Activated CD4-positive, alpha-beta memory T cell treated with anti-CD3 and anti-CD28 coated beads, Interleukin-2, amount 10 ng/mL, durations not matched to agents 7 days and 5 days (primary cell): ENCODE data around the gene EPHB1. TPM values are rescaled to one million over a fixed set of nuclear protein-coding genes. Genes with fewer than 3 reads are reported as not detected.
A peak's percentile ranks its signal among the peaks of the same experiment; 100 is the strongest.

Source experiments
- CTCF ChIA-PET: fragments of 350-600 bp; sonication (Branson Sonifier 250); formaldehyde crosslinking; loops from one replicate; lab custom pipeline; 2021; ENCODE audit warnings: antibody characterized with exemption, inconsistent platforms; lab: Charles Lee
- POLR2A ChIA-PET: fragments of 350-600 bp; sonication (Branson Sonifier 250); formaldehyde crosslinking; loops from one replicate; lab custom pipeline; 2021; ENCODE audit warnings: antibody characterized with exemption; lab: Charles Lee
- DNase-seq: peaks from one replicate; pipeline ENCODE4 v3.0.0-alpha.2; 2020
- H3K27ac Mint-ChIP-seq: one replicate; pipeline ENCODE4 v1.8.0; 2021; ENCODE audit warnings: mild to moderate bottlenecking, mixed read lengths
- H3K27me3 Mint-ChIP-seq: one replicate; pipeline ENCODE4 v1.8.0; 2021; ENCODE audit warnings: mixed read lengths
- H3K36me3 Mint-ChIP-seq: one replicate; pipeline ENCODE4 v1.8.0; 2021; ENCODE audit warnings: low read depth, mixed read lengths
- H3K4me1 Mint-ChIP-seq: one replicate; pipeline ENCODE4 v1.8.0; 2021; ENCODE audit warnings: mixed read lengths
- H3K4me3 Mint-ChIP-seq: one replicate; pipeline ENCODE4 v1.8.0; 2021; ENCODE audit warnings: mild to moderate bottlenecking, mixed read lengths
- H3K9me3 Mint-ChIP-seq: one replicate; pipeline ENCODE4 v1.8.0; 2021; ENCODE audit warnings: mixed read lengths
- total RNA-seq, 2 experiments: library from RNA; stranded (reverse); gene quantifications; one replicate each; pipeline ENCODE4 v1.2.3, GENCODE V29; 2021

The EPHB1 gene
- total RNA-seq, 2 experiments from 2014 or later: 0.80 to 1.2 TPM

DNA sequence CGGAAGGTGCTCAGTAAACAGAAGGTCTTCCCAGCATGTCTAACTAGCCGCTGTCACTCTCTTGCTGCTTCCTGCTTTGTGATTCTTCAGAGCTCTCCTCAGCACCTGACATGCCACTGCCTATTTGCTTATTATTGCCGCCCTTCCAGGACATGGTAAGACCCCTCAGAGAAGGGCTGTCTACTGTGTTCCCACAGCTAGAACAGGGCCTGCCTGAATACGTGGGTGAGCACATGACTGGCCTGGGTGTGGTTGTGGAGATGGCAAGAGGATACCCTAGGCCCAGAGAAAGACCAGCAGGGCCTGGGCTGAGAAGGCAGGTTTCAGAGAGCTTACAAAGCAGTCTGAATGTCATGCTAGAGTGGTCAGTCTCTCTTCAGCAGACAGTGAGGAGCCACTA lies 2.4 kb upstream of the EPHB1 start:
- Mint-ChIP-seq H3K27ac (no peak overlapping the region), H3K4me1 (peaks cover 13% of the 10 kb centered on the region), H3K4me3 (no peak overlapping the region), H3K9me3 (no peaks in the 10 kb centered on the region), H3K27me3 (peaks cover 59% of the 10 kb centered on the region), H3K36me3 (no peaks in the 10 kb centered on the region)
- no peak for DNase-seq
- POLR2A ChIA-PET: no interaction called here
- CTCF ChIA-PET: no interaction called here

- peaks cover 15% of the 10 kb centered on the region for H3K4me1 Mint-ChIP-seq
- H3K36me3 Mint-ChIP-seq: no peaks in the 10 kb centered on the region
- no peak for DNase-seq
- no peak overlapping the region for H3K4me3 Mint-ChIP-seq
- peaks cover 64% of the 10 kb centered on the region for H3K27me3 Mint-ChIP-seq
- POLR2A ChIA-PET: interaction anchor here (1.6 kb wide), 1 partner anchor 18 kb away, joined by 3 read pairs; no protein-coding TSS in a partner anchor
- no peak overlapping the region for H3K27ac Mint-ChIP-seq
- CTCF ChIA-PET: interaction anchor here (1.8 to 2.3 kb wide), 5 partner anchors 45 to 1249 kb away, joined by 5 to 43 read pairs (median 8); no protein-coding TSS in a partner anchor
- H3K9me3 Mint-ChIP-seq: no peaks in the 10 kb centered on the region
Observed at GRCh38 chr3:134793562-134793961, 1.5 kb upstream of the EPHB1 start.

GRCh38 chr3:134794323-134794722 lies 737 bp upstream of the EPHB1 start:
- Mint-ChIP-seq H3K27me3 (peaks cover 66% of the 10 kb centered on the region), H3K36me3 (no peaks in the 10 kb centered on the region), H3K27ac (no peak overlapping the region), H3K4me3 (no peak overlapping the region), H3K4me1 (peaks cover 15% of the 10 kb centered on the region), H3K9me3 (no peaks in the 10 kb centered on the region)
- CTCF ChIA-PET: interaction anchor here (0.6 to 2.3 kb wide), 20 partner anchors 8 to 1255 kb away, joined by 3 to 43 read pairs (median 4); no protein-coding TSS in a partner anchor
- no peak for DNase-seq
- POLR2A ChIA-PET: interaction anchor here (1.3 to 1.6 kb wide), 2 partner anchors 11 to 18 kb away, joined by 3 to 5 read pairs; no protein-coding TSS in a partner anchor

- POLR2A ChIA-PET: interaction anchor here (1.3 kb wide), 1 partner anchor 9 kb away, joined by 5 read pairs; no protein-coding TSS in a partner anchor
- peaks cover 62% of the 10 kb centered on the region for H3K27me3 Mint-ChIP-seq
- peak overlapping the region; percentile 79 for H3K4me3 Mint-ChIP-seq
- H3K36me3 Mint-ChIP-seq: no peaks in the 10 kb centered on the region
- CTCF ChIA-PET: interaction anchor here (1.0 to 2.3 kb wide), 8 partner anchors 43 to 1253 kb away, joined by 3 to 43 read pairs (median 6); no protein-coding TSS in a partner anchor
- no peak for DNase-seq
- peaks cover 15% of the 10 kb centered on the region for H3K4me1 Mint-ChIP-seq
- no peaks in the 10 kb centered on the region for H3K9me3 Mint-ChIP-seq
- H3K27ac Mint-ChIP-seq: no peak overlapping the region
Observed at GRCh38 chr3:134795746-134796280, 753 bp downstream of the EPHB1 start.

DNA sequence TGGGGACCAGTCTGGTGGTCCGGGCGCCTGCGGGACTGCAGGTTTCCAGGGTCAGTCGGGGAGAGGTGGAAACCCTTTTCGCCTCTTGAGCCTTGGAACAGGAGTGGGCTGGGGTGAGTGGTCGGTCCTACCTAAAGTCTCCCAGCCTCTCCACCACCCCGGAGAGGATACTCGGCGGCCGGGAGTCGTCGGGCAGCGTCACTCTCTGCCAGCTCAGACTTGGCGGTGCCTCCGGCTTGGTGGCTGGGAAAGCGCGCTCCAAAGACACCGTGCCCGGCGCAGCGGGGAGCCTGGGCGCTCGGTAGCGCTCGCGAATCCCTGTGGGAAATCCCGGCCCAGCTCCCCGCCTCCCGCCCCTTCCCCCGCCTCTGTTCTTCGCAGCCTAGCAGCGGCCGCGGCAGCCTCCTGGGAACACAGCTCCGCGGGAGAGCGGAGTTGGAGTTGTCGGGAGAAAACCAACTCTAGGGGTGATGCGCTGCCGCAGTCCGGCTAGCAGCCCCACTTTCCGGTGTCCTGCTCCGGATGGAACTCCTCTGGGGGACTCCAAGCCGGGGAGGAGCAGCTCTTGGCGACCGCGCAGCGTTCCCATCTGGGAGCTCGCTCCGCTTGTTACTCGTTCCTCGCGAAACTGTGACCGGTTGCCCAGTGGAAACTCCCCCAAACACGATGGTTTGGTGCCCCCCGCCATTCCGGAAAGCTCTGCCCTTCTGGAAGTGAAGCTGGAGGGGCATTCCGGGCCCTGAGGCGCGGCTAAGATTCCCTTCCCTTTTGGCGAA lies 1.4 kb downstream of the EPHB1 start:
- ChIA-PET CTCF (interaction anchor here (1.8 to 1.9 kb wide), 2 partner anchors 56 to 195 kb away, joined by 5 to 6 read pairs; no protein-coding TSS in a partner anchor), POLR2A (no interaction called here)
- peak overlapping the region; percentile 10 for H3K4me3 Mint-ChIP-seq
- DNase-seq: no peak
- no peaks in the 10 kb centered on the region for H3K36me3 Mint-ChIP-seq
- H3K9me3 Mint-ChIP-seq: no peaks in the 10 kb centered on the region
- H3K27ac Mint-ChIP-seq: no peak overlapping the region
- H3K27me3 Mint-ChIP-seq: peaks cover 60% of the 10 kb centered on the region
- peaks cover 21% of the 10 kb centered on the region for H3K4me1 Mint-ChIP-seq

GRCh38 chr3:134797057-134797740 lies 2.1 kb downstream of the EPHB1 start:
- DNase-seq: no peak
- no peak overlapping the region for H3K27ac Mint-ChIP-seq
- H3K4me1 Mint-ChIP-seq: peaks cover 28% of the 10 kb centered on the region
- peaks cover 56% of the 10 kb centered on the region for H3K27me3 Mint-ChIP-seq
- no peaks in the 10 kb centered on the region for H3K36me3 Mint-ChIP-seq
- peak overlapping the region; percentile 27 for H3K4me3 Mint-ChIP-seq
- POLR2A ChIA-PET: no interaction called here
- CTCF ChIA-PET: no interaction called here
- no peaks in the 10 kb centered on the region for H3K9me3 Mint-ChIP-seq

DNA sequence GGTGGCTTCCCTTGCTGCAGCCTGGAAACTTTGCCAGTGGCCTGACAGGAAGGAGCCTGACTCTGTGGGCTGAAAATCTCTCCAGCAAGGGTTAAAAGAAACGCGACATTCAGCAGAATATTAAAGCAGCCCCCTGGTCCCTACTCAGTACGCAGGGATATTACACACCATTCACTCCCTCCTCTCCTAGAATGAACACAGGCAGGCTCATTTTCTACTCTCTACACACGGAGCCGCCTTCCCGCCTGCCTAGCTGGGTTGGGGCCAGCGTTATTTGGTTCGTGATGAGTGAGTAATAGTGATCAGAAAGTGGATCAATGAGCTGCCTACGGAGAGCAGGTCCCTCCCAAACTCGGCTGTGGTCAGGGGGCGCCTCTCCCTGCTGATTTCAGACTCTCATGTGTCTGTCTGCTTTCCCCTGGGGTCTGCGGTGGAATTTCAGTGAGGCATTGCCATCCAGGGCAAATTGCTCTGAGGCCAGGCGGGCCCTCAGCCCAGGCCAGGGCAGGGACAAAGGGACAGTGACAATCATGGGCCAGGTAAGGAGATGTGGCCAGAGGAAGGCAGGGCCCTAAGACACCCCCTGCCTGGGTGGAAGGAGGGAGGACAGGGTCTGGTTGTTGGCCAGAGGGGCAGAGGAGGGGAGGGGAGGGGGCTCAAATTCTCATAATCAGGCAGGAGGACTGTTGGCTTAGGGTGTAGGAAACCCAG lies 2.8 kb downstream of the EPHB1 start:
- CTCF ChIA-PET: no interaction called here
- POLR2A ChIA-PET: no interaction called here
- H3K36me3 Mint-ChIP-seq: no peaks in the 10 kb centered on the region
- H3K4me1 Mint-ChIP-seq: peaks cover 35% of the 10 kb centered on the region
- H3K27ac Mint-ChIP-seq: no peak overlapping the region
- peaks cover 52% of the 10 kb centered on the region for H3K27me3 Mint-ChIP-seq
- DNase-seq: no peak
- H3K4me3 Mint-ChIP-seq: no peak overlapping the region
- H3K9me3 Mint-ChIP-seq: no peaks in the 10 kb centered on the region

DNA sequence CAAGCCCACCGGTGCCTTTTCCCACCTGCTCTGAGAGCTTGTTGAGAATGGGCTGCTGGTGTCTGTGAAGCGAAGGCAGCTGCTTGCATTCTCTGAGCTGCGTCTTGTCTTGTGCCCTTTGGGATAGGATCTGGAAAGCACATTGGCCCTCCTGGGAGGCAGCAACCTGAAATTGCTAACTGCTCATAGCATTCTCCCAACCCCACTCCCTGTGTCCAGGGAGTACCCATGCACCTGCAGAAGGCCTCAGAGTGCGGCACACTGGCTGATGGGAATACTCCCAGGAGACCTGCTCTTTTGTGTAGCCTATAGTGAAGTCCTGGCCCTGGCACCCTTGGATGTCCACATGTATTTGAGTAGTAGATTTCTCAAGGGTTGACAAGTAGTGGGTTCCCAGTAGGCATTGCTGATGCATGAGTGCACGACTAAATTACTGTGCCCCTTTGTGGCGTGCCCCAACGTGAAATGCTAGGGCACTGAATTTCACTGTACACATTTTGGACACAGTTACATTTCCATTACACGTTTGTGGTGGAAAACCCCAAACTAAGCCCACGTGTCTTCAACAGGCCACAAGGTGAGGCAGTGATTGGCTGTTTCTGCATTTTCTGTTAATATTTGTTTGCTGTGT lies 3.7 kb downstream of the EPHB1 start:
- Mint-ChIP-seq H3K27me3 (peaks cover 45% of the 10 kb centered on the region), H3K4me1 (peaks cover 44% of the 10 kb centered on the region), H3K27ac (no peak overlapping the region), H3K4me3 (no peak overlapping the region), H3K36me3 (peaks cover 3% of the 10 kb centered on the region), H3K9me3 (no peaks in the 10 kb centered on the region)
- DNase-seq: no peak
- CTCF ChIA-PET: no interaction called here
- POLR2A ChIA-PET: no interaction called here

DNA sequence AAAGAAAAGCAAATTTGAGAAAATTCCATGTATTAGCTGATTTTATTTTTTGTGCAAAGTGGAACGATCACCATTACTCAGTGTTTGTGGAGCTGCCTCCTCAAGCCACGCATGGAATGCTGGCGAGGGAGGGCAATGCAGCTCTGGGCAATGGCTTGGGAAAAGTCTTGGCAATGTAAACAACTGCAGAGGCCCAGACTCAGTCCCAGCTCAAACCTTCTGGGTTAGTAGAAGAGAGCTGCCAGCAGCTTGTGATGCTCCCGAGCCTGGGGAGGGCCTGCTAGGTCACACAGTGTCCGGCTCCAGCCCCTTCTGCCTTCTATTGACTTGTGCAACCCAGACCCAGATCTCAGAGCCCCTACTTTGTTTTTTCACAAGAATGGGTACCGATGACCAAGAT lies 4.3 kb downstream of the EPHB1 start:
- Mint-ChIP-seq H3K4me1 (peaks cover 46% of the 10 kb centered on the region), H3K4me3 (no peak overlapping the region), H3K27ac (no peak overlapping the region), H3K9me3 (peaks cover under 1% of the 10 kb centered on the region), H3K36me3 (peaks cover 6% of the 10 kb centered on the region), H3K27me3 (peaks cover 43% of the 10 kb centered on the region)
- ChIA-PET CTCF (no interaction called here), POLR2A (no interaction called here)
- no peak for DNase-seq

- no peak overlapping the region for H3K27ac Mint-ChIP-seq
- ChIA-PET CTCF (no interaction called here), POLR2A (no interaction called here)
- H3K27me3 Mint-ChIP-seq: peaks cover 37% of the 10 kb centered on the region
- H3K36me3 Mint-ChIP-seq: peaks cover 9% of the 10 kb centered on the region
- H3K4me3 Mint-ChIP-seq: no peak overlapping the region
- peaks cover 47% of the 10 kb centered on the region for H3K4me1 Mint-ChIP-seq
- H3K9me3 Mint-ChIP-seq: peaks cover 4% of the 10 kb centered on the region
- no peak for DNase-seq
Observed at GRCh38 chr3:134801204-134801958, 6.3 kb downstream of the EPHB1 start.

GRCh38 chr3:134802428-134803050 lies 7.5 kb downstream of the EPHB1 start:
- Mint-ChIP-seq H3K4me3 (no peak overlapping the region), H3K36me3 (peaks cover 9% of the 10 kb centered on the region), H3K4me1 (peaks cover 40% of the 10 kb centered on the region), H3K9me3 (peaks cover 4% of the 10 kb centered on the region), H3K27me3 (peaks cover 34% of the 10 kb centered on the region), H3K27ac (peak overlapping the region; percentile 84)
- no peak for DNase-seq
- ChIA-PET CTCF (interaction anchor here (0.8 to 2.2 kb wide), 3 partner anchors 8 to 316 kb away, joined by 4 to 8 read pairs (median 5); partner anchors contain the start of gene EPHB1), POLR2A (interaction anchor here (1.1 to 1.2 kb wide), 2 partner anchors 26 to 317 kb away, joined by 3 read pairs; partner anchors contain the start of genes ANAPC13 and CEP63)
